Stimulated activated naive CD8-positive, alpha-beta T cell treated with anti-CD3 and anti-CD28 coated beads, Interleukin-15, amount 100 ng/mL, for 72 hours (primary cell): Measurements from ENCODE around the gene SBF2.
"Not testable (repeated sequence)": the region's sequence is repeated elsewhere in the genome, so short reads cannot be mapped to it uniquely, and the experiment has no call there.

ENCODE experiments used
- ATAC-seq: fragments of 150-1000 bp; cut with Tn5 transposase; 2 replicates; pipeline ENCODE4 v1.10.0; 2021; ENCODE audit warnings: mild to moderate bottlenecking, moderate library complexity
- DNase-seq, 2 donors: peaks; one replicate each; pipeline ENCODE4 v3.0.0; 2021 to 2022
- H3K27ac Mint-ChIP-seq, 2 donors: one replicate each; pipeline ENCODE4 v1.8.0; 2022; ENCODE audit warnings: mild to moderate bottlenecking in 2 of 2, mixed read lengths in 2 of 2, moderate library complexity in 2 of 2
- H3K27me3 Mint-ChIP-seq: one replicate; pipeline ENCODE4 v1.8.0; 2022; ENCODE audit warnings: mixed read lengths
- H3K4me1 Mint-ChIP-seq: one replicate; pipeline ENCODE4 v1.8.0; 2022; ENCODE audit warnings: mild to moderate bottlenecking, mixed read lengths
- H3K4me3 Mint-ChIP-seq, 2 donors: one replicate each; pipeline ENCODE4 v1.8.0; 2022; ENCODE audit warnings: mild to moderate bottlenecking in 2 of 2, mixed read lengths in 2 of 2, moderate library complexity in 1 of 2
- H3K9me3 Mint-ChIP-seq, 2 donors: one replicate each; pipeline ENCODE4 v1.8.0; 2022; ENCODE audit warnings: mixed read lengths in 2 of 2

The SBF2 gene

GRCh38 chr11:10109806-10110205, 184.2 kb downstream of the SBF2 start:
- ATAC-seq (no peak), DNase-seq (no peak)
- no peak overlapping the region for H3K4me3 Mint-ChIP-seq
- peaks cover 0 to 7% of the 10 kb centered on the region in 2 donors for H3K9me3 Mint-ChIP-seq
- H3K27ac Mint-ChIP-seq, result no peak overlapping the region
- H3K4me1 Mint-ChIP-seq, result no peaks in the 10 kb centered on the region
- no peaks in the 10 kb centered on the region for H3K27me3 Mint-ChIP-seq

- Mint-ChIP-seq H3K9me3 (peaks cover 0 to 7% of the 10 kb centered on the region in 2 donors), H3K27ac (no peak overlapping the region), H3K4me3 (no peak overlapping the region), H3K27me3 (no peaks in the 10 kb centered on the region), H3K4me1 (no peaks in the 10 kb centered on the region)
- no peak for ATAC-seq
- DNase-seq, result no peak
These were observed 184.9 kb downstream of the SBF2 start for GRCh38 chr11:10108915-10109680.

GRCh38 chr11:10107497-10107896, 186.5 kb downstream of the SBF2 start:
- ATAC-seq (no peak), DNase-seq (no peak)
- Mint-ChIP-seq H3K27me3 (no peaks in the 10 kb centered on the region), H3K4me3 (no peak overlapping the region), H3K4me1 (no peaks in the 10 kb centered on the region), H3K9me3 (peaks cover 0 to 6% of the 10 kb centered on the region in 2 donors), H3K27ac (no peak overlapping the region)

GRCh38 chr11:10097615-10098014, 196.4 kb downstream of the SBF2 start:
- Mint-ChIP-seq H3K4me1 (no peaks in the 10 kb centered on the region), H3K27ac (no peak overlapping the region), H3K27me3 (no peaks in the 10 kb centered on the region), H3K4me3 (no peak overlapping the region), H3K9me3 (peaks cover 15 to 38% of the 10 kb centered on the region in 2 donors)
- no peak for ATAC-seq
- no peak for DNase-seq

- H3K4me3 Mint-ChIP-seq, result no peak overlapping the region
- no peak for DNase-seq
- peaks cover 15 to 38% of the 10 kb centered on the region in 2 donors for H3K9me3 Mint-ChIP-seq
These were observed 197.0 kb downstream of the SBF2 start for GRCh38 chr11:10096987-10097386.

GRCh38 chr11:10095412-10096208, 198.4 kb downstream of the SBF2 start:
- H3K27ac Mint-ChIP-seq, result no peak overlapping the region
- H3K4me1 Mint-ChIP-seq, result peaks cover 11% of the 10 kb centered on the region
- no peak for ATAC-seq
- DNase-seq, result no peak
- H3K9me3 Mint-ChIP-seq, result peaks cover 15 to 33% of the 10 kb centered on the region in 2 donors
- H3K4me3 Mint-ChIP-seq, result no peak overlapping the region
- H3K27me3 Mint-ChIP-seq, result no peaks in the 10 kb centered on the region

More at GRCh38 chr11:10096987-10097386, 197.0 kb downstream of the SBF2 start:
- H3K27ac Mint-ChIP-seq, result no peak overlapping the region
- no peak for ATAC-seq
- no peaks in the 10 kb centered on the region for H3K27me3 Mint-ChIP-seq
- peaks cover under 1% of the 10 kb centered on the region for H3K4me1 Mint-ChIP-seq

GRCh38 chr11:10092426-10092825, 201.6 kb downstream of the SBF2 start:
- Mint-ChIP-seq H3K27ac (no peak overlapping the region), H3K4me1 (peaks cover 11% of the 10 kb centered on the region), H3K27me3 (no peaks in the 10 kb centered on the region), H3K4me3 (no peak overlapping the region), H3K9me3 (peaks cover 0 to under 1% of the 10 kb centered on the region in 2 donors)
- no peak for ATAC-seq
- no peak for DNase-seq

GRCh38 chr11:10091314-10092045, 202.5 kb downstream of the SBF2 start:
- ATAC-seq (no peak), DNase-seq (no peak)
- Mint-ChIP-seq H3K27ac (no peak overlapping the region), H3K4me1 (peaks cover 11% of the 10 kb centered on the region), H3K4me3 (no peak overlapping the region), H3K27me3 (no peaks in the 10 kb centered on the region), H3K9me3 (no peaks in the 10 kb centered on the region)

GRCh38 chr11:10087923-10088225, 206.1 kb downstream of the SBF2 start:
- H3K4me3 Mint-ChIP-seq, H3K27ac Mint-ChIP-seq, H3K27me3 Mint-ChIP-seq, DNase-seq, ATAC-seq: not testable (repeated sequence)
- H3K4me1 Mint-ChIP-seq, result peaks cover 11% of the 10 kb centered on the region
- H3K9me3 Mint-ChIP-seq, result peaks cover 16 to 23% of the 10 kb centered on the region in 2 donors

GRCh38 chr11:10087186-10087922, 206.7 kb downstream of the SBF2 start:
- Mint-ChIP-seq H3K27ac (no peak overlapping the region), H3K4me3 (no peak overlapping the region), H3K27me3 (no peaks in the 10 kb centered on the region), H3K9me3 (peaks cover 19 to 28% of the 10 kb centered on the region in 2 donors), H3K4me1 (peaks cover 11% of the 10 kb centered on the region)
- DNase-seq, result no peak
- ATAC-seq, result no peak

- no peak for ATAC-seq
- H3K4me3 Mint-ChIP-seq, result no peak overlapping the region
- peaks cover 26 to 50% of the 10 kb centered on the region in 2 donors for H3K9me3 Mint-ChIP-seq
- DNase-seq, result no peak
- H3K27ac Mint-ChIP-seq, result no peak overlapping the region
- H3K4me1 Mint-ChIP-seq, result peaks cover 5% of the 10 kb centered on the region
- H3K27me3 Mint-ChIP-seq, result no peaks in the 10 kb centered on the region
These were observed 213.9 kb downstream of the SBF2 start for GRCh38 chr11:10080138-10080537.

- peak; percentile 43 for ATAC-seq
- no peak overlapping the region for H3K27ac Mint-ChIP-seq
- no peaks in the 10 kb centered on the region for H3K27me3 Mint-ChIP-seq
These were observed 217.4 kb downstream of the SBF2 start for GRCh38 chr11:10076458-10077141.

GRCh38 chr11:10075141-10075540, 218.9 kb downstream of the SBF2 start:
- no peak overlapping the region for H3K4me3 Mint-ChIP-seq
- DNase-seq, result no peak
- H3K27ac Mint-ChIP-seq, result no peak overlapping the region
- H3K27me3 Mint-ChIP-seq, result no peaks in the 10 kb centered on the region
- peaks cover 5% of the 10 kb centered on the region for H3K4me1 Mint-ChIP-seq
- H3K9me3 Mint-ChIP-seq, result peaks cover 0 to 20% of the 10 kb centered on the region in 2 donors
- ATAC-seq, result peak; percentile 43

More at GRCh38 chr11:10076458-10077141, 217.4 kb downstream of the SBF2 start:
- Mint-ChIP-seq H3K4me1 (peaks cover 5% of the 10 kb centered on the region), H3K4me3 (no peak overlapping the region), H3K9me3 (peaks cover 0 to 15% of the 10 kb centered on the region in 2 donors)
- DNase-seq, result peak; percentile 23 to 26

- ATAC-seq (no peak), DNase-seq (no peak)
- H3K27me3 Mint-ChIP-seq, result no peaks in the 10 kb centered on the region
- H3K4me3 Mint-ChIP-seq, result no peak overlapping the region
- peaks cover 5% of the 10 kb centered on the region for H3K4me1 Mint-ChIP-seq
- H3K9me3 Mint-ChIP-seq, result peaks cover 0 to 12% of the 10 kb centered on the region in 2 donors
- H3K27ac Mint-ChIP-seq, result no peak overlapping the region
These were observed 221.2 kb downstream of the SBF2 start for GRCh38 chr11:10072841-10073240.

- DNase-seq, result no peak
- Mint-ChIP-seq H3K4me1 (peaks cover 5% of the 10 kb centered on the region), H3K27ac (no peak overlapping the region), H3K27me3 (no peaks in the 10 kb centered on the region), H3K9me3 (peaks cover 0 to 12% of the 10 kb centered on the region in 2 donors), H3K4me3 (no peak overlapping the region)
- ATAC-seq, result no peak
These were observed 221.9 kb downstream of the SBF2 start for GRCh38 chr11:10072142-10072541.
